Gastroesophageal sphincter (tissue), 4 donors: ENCODE data around the gene ARHGAP44. TPM values are rescaled to one million over a fixed set of nuclear protein-coding genes. Genes with fewer than 3 reads are reported as not detected.

Source experiments
- ATAC-seq: fragments of 150-250 bp; one replicate; pipeline ENCODE4 v1.9.1; 2016; ENCODE audit warnings: mild to moderate bottlenecking, moderate library complexity
- H3K27ac ChIP-seq, 4 donors: fragments of 200-600 bp; sonication (generic) in 3 of 4; 1 replicate in 3 of 4; 2 replicates in 1 of 4; pipeline ENCODE4 v1.5.1; 2016 to 2019
- H3K27me3 ChIP-seq: fragments of 200-600 bp; sonication (generic); one replicate; pipeline ENCODE4 v1.5.1; 2019
- H3K36me3 ChIP-seq, 2 donors: fragments of 200-600 bp; sonication (generic); one replicate each; pipeline ENCODE4 v1.5.1; 2019; ENCODE audit warnings: control low read depth in 1 of 2
- H3K4me1 ChIP-seq, 3 donors: fragments of 200-600 bp; sonication (generic); 1 replicate in 2 of 3; 2 replicates in 1 of 3; pipeline ENCODE4 v1.5.1; 2016 to 2019; ENCODE audit warnings: control low read depth in 2 of 3
- H3K4me3 ChIP-seq, 2 donors: fragments of 200-600 bp; sonication (generic); one replicate each; pipeline ENCODE4 v1.5.1; 2019; ENCODE audit warnings: mild to moderate bottlenecking in 1 of 2, moderate library complexity in 1 of 2
- H3K9me3 ChIP-seq, 3 donors: fragments of 200-600 bp; sonication (generic); one replicate each; pipeline ENCODE4 v1.5.1; 2017 to 2019; ENCODE audit warnings: control low read depth in 2 of 3
- EP300 ChIP-seq: sonication (generic); formaldehyde crosslinking; IDR thresholded peaks from one replicate; pipeline ENCODE4 v1.6.1; 2017; ENCODE audit warnings: antibody characterized with exemption, mild to moderate bottlenecking
- POLR2A ChIP-seq, 2 donors: fragments of 450-650 bp; IDR thresholded peaks; one replicate each; pipeline ENCODE4 v1.6.1; 2017; ENCODE audit warnings: antibody characterized with exemption in 2 of 2, mild to moderate bottlenecking in 2 of 2, moderate library complexity in 1 of 2
- POLR2AphosphoS5 ChIP-seq: sonication (generic); formaldehyde crosslinking; IDR thresholded peaks from one replicate; pipeline ENCODE4 v1.6.1; 2017; ENCODE audit warnings: antibody characterized with exemption
- WGBS, 2 donors: methylation state at CpG; one replicate each; pipeline ENCODE4 v1.1.5; 2018; ENCODE audit warnings: low coverage in 1 of 2; 5-methylcytosine and 5-hydroxymethylcytosine counted together
- total RNA-seq, 4 donors: library from RNA; depleted of rRNA; stranded (reverse); fragments of >200 nt; gene quantifications; one replicate each; pipeline ENCODE4 v1.1.0, GENCODE V29; 2016
- TF ChIP-seq, protein P1 (sequence below), 4 experiments: fragments of 200-600 bp in 2 of 4; fragments of 450-650 bp in 2 of 4; sonication (generic) in 1 of 4; IDR thresholded peaks; one replicate each; pipeline ENCODE4 v1.5.1; 2017 to 2019; ENCODE audit warnings: antibody characterized with exemption in 4 of 4, mild to moderate bottlenecking in 2 of 4, moderate library complexity in 2 of 4

The ARHGAP44 gene, protein sequence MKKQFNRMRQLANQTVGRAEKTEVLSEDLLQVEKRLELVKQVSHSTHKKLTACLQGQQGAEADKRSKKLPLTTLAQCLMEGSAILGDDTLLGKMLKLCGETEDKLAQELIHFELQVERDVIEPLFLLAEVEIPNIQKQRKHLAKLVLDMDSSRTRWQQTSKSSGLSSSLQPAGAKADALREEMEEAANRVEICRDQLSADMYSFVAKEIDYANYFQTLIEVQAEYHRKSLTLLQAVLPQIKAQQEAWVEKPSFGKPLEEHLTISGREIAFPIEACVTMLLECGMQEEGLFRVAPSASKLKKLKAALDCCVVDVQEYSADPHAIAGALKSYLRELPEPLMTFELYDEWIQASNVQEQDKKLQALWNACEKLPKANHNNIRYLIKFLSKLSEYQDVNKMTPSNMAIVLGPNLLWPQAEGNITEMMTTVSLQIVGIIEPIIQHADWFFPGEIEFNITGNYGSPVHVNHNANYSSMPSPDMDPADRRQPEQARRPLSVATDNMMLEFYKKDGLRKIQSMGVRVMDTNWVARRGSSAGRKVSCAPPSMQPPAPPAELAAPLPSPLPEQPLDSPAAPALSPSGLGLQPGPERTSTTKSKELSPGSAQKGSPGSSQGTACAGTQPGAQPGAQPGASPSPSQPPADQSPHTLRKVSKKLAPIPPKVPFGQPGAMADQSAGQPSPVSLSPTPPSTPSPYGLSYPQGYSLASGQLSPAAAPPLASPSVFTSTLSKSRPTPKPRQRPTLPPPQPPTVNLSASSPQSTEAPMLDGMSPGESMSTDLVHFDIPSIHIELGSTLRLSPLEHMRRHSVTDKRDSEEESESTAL
- 10 to 100 TPM in 1 of 4 donors, 1 to 10 TPM in 3; 4.7 to 12.5 (median 6.5) TPM for total RNA-seq

DNA sequence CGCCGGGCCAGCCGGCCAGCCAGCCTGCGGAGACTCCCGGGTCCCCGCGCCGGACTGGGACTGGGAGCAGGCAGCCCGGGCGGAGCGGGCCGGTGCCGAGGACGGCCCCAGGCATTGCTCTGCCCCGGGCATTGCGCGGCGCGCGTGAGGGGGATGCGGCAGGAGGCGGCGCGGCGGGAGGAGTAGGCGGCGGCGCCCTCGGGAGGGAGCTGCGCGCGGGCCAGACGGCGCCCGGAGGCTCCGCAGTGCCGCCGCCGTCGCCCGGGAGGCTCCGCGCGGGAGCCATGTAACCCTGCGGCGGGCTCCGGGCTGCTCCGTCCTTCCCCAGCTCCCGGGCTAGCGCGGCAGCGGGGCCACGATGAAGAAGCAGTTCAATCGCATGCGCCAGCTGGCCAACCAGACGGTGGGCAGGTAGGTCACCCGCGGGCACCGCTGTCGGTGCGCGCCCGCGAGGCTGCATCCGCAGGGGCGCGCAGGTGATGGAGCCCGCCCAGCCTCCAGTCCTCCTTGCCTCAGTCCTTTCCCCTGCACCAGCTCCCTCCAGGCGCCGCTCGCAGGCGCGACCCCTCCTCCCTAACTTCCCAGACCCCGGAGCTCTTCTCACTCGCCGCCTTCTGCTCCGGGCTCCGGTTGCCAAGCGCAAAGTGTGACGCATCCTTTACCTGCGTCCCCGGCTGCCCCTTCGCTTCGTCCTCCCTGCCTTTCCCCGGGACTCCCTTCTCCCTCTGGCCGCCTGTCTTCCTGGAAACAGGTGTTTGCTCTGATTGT is at the start of gene ARHGAP44:
Gene ARHGAP44, plus strand, starts transcription at position 18 of the 768 bp plus-strand sequence. Its CDS starts 341 bp downstream, at position 359.
- peak within 1 kb of the TSS in 3 of 4 donors; percentile 83 to 84 (median 84) for H3K27ac ChIP-seq
- H3K4me3 ChIP-seq, result peak within 1 kb of the TSS; percentile 51 to 78
- peaks cover 0 to 21% (median 7%) of the 10 kb centered on the region in 3 donors for H3K4me1 ChIP-seq
- ATAC-seq, result peak; percentile 87
- no peaks in the 10 kb centered on the region for H3K27me3 ChIP-seq
- no peaks in the 10 kb centered on the region for H3K36me3 ChIP-seq
- WGBS, 2 donors, result 0% methylated on average over 17 of the region's 86 CpGs; no CpG with 5 or more reads in 1 of the 2 donors
- no peaks in the 10 kb centered on the region for H3K9me3 ChIP-seq
- no peak for TF ChIP-seq EP300
- TF ChIP-seq POLR2AphosphoS5, result no peak
- TF ChIP-seq, protein P1, sequence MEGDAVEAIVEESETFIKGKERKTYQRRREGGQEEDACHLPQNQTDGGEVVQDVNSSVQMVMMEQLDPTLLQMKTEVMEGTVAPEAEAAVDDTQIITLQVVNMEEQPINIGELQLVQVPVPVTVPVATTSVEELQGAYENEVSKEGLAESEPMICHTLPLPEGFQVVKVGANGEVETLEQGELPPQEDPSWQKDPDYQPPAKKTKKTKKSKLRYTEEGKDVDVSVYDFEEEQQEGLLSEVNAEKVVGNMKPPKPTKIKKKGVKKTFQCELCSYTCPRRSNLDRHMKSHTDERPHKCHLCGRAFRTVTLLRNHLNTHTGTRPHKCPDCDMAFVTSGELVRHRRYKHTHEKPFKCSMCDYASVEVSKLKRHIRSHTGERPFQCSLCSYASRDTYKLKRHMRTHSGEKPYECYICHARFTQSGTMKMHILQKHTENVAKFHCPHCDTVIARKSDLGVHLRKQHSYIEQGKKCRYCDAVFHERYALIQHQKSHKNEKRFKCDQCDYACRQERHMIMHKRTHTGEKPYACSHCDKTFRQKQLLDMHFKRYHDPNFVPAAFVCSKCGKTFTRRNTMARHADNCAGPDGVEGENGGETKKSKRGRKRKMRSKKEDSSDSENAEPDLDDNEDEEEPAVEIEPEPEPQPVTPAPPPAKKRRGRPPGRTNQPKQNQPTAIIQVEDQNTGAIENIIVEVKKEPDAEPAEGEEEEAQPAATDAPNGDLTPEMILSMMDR (IDR thresholded peaks at IDR 0.05), result no peak
- peak; percentile 22 to 30 for TF ChIP-seq POLR2A (IDR thresholded peaks at IDR 0.05)

DNA sequence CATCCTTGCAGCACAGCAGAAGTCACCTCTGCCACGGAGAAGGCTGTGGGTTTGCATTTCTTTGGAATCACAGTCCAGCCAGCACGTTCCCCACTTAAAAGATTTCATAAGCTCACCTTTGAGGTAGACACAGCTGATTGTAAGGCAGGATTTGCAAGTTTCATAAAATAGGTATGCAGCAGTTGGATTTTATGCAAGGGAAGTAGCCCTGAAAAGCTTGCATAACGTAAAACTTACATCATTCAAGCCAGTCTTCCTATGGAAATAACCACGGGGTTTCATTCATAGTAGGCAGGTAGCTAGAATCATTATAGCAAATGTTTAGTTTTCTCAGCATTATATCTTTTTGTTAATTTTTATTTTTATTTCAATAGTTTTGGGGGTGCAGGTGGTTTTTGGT is 49.8 kb upstream of the ARHGAP44 start:
- no peak for TF ChIP-seq POLR2AphosphoS5
- no peak for TF ChIP-seq POLR2A (IDR thresholded peaks at IDR 0.05)
- TF ChIP-seq, protein P1 (IDR thresholded peaks at IDR 0.05), result no peak
- TF ChIP-seq EP300, result no peak
- H3K9me3 ChIP-seq, result no peaks in the 10 kb centered on the region
- ATAC-seq, result no peak
- H3K27me3 ChIP-seq, result no peaks in the 10 kb centered on the region
- peaks cover 0 to 54% (median 11%) of the 10 kb centered on the region in 3 donors for H3K4me1 ChIP-seq
- 65 to 89% methylated on average over 3 to 4 of the region's 4 CpGs for WGBS, 2 donors
- H3K36me3 ChIP-seq, result peaks cover 0 to 36% of the 10 kb centered on the region in 2 donors
- H3K27ac ChIP-seq, result peak overlapping the region in 2 of 4 donors; percentile 15 to 34
- H3K4me3 ChIP-seq, result no peak overlapping the region

DNA sequence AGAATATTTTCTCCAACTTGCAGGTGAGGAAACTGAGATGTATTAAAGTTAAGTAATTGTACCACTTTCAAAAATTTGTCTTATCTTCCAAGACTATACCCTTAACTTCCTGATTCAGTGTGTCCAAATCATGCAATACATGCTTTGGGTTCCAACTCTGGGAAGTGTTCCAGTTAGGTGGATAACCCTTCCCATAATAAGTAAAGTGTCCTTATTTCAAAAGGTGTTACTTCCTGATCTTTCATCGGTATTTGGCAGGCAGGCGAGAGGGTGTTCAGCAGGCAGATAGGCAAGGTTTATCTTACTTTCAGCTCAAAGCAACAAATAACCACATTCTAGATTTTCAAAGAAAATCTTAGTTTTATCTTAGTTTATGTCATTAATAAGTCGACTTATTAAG is 46.3 kb upstream of the ARHGAP44 start:
- Histone ChIP-seq H3K4me3 (no peak overlapping the region), H3K27ac (peak overlapping the region in 2 of 4 donors; percentile 66 to 79), H3K36me3 (peaks cover 0 to 40% of the 10 kb centered on the region in 2 donors), H3K9me3 (no peaks in the 10 kb centered on the region), H3K4me1 (peaks cover 0 to 33% (median 5%) of the 10 kb centered on the region in 3 donors), H3K27me3 (no peaks in the 10 kb centered on the region)
- ATAC-seq, result no peak
- WGBS, 2 donors, result 54% methylated on average over 3 of the region's 3 CpGs; no CpG with 5 or more reads in 1 of the 2 donors
- TF ChIP-seq, protein P1 (IDR thresholded peaks at IDR 0.05), result no peak
- no peak for TF ChIP-seq POLR2AphosphoS5

DNA sequence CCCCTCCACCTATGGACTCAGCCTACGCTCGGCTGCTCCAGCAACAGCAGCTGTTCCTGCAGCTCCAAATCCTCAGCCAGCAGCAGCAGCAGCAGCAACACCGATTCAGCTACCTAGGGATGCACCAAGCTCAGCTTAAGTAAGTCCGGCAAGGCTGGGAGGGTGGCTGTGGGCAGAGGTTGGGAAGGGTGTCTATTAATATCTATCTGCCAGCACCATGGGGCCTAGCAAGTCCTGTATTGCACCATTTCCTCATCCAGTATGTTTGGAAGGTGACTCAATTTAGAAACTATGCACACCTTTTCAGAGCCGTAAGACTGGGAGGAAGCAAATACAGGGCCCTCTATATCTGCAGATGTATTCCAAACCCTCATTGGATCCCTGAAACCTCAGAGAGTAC is 45.0 kb upstream of the ARHGAP44 start:
- 29 to 60% methylated on average over 1 of the region's 5 CpGs for WGBS, 2 donors
- Histone ChIP-seq H3K27ac (peak overlapping the region in 3 of 4 donors; percentile 33 to 70 (median 50)), H3K27me3 (no peaks in the 10 kb centered on the region), H3K9me3 (no peaks in the 10 kb centered on the region), H3K4me1 (peaks cover 0 to 32% (median 5%) of the 10 kb centered on the region in 3 donors), H3K36me3 (peaks cover 0 to 39% of the 10 kb centered on the region in 2 donors), H3K4me3 (no peak overlapping the region)
- TF ChIP-seq, protein P1 (IDR thresholded peaks at IDR 0.05), result no peak
- TF ChIP-seq EP300 (no peak), POLR2AphosphoS5 (no peak)
- peak; percentile 73 for ATAC-seq
